Neural cell (in vitro differentiated cells): ENCODE data around the gene GFM1. TPM values are rescaled to one million over a fixed set of nuclear protein-coding genes. Genes with fewer than 3 reads are reported as not detected.
A peak's percentile ranks its signal among the peaks of the same experiment; 100 is the strongest.

ENCODE experiments used
- H2AFZ ChIP-seq: fragments of 200-600, 300-800 bp; sonication (generic), shearing (Covaris generic); 2 replicates; pipeline ENCODE4 v1.6.0; 2014; ENCODE audit warnings: low read depth, mild to moderate bottlenecking, antibody characterized with exemption, low read length, moderate library complexity
- H3F3A ChIP-seq: fragments of 200-600 bp; shearing (Covaris generic); 2 replicates; pipeline ENCODE4 v1.6.1; 2016; ENCODE audit warnings: mild to moderate bottlenecking, moderate library complexity, mixed read lengths, antibody characterized with exemption, low read length; ENCODE audit not compliant: insufficient read depth, poor library complexity, severe bottlenecking
- H3K27ac ChIP-seq: fragments of 200-600, 300-800 bp; sonication (generic), shearing (Covaris generic); 2 replicates; pipeline ENCODE4 v1.5.1; 2014; ENCODE audit warnings: mild to moderate bottlenecking, low read length, moderate library complexity
- H3K27me3 ChIP-seq: fragments of 300-800, 200-600 bp; sonication (generic), shearing (Covaris generic); 2 replicates; pipeline ENCODE4 v1.6.0; 2014; ENCODE audit warnings: mild to moderate bottlenecking, low read depth, low read length, moderate library complexity; ENCODE audit not compliant: insufficient read depth
- H3K36me3 ChIP-seq: fragments of 300-800, 200-600 bp; sonication (generic), shearing (Covaris generic); 2 replicates; pipeline ENCODE4 v1.5.1; 2014; ENCODE audit warnings: mild to moderate bottlenecking, antibody characterized with exemption, low read length, moderate library complexity; ENCODE audit not compliant: insufficient read depth
- H3K4me2 ChIP-seq: fragments of 300-800, 200-600 bp; sonication (generic), shearing (Covaris generic); 2 replicates; pipeline ENCODE4 v1.6.0; 2014; ENCODE audit warnings: mild to moderate bottlenecking, low read length
- H3K4me3 ChIP-seq: fragments of 300-800, 200-600 bp; sonication (generic), shearing (Covaris generic); 2 replicates; pipeline ENCODE4 v1.5.1; 2014; ENCODE audit warnings: mild to moderate bottlenecking, low read length, moderate library complexity
- H3K79me2 ChIP-seq: fragments of 200-600 bp; shearing (Covaris generic); replicated peaks from 2 replicates; pipeline ENCODE4 v1.6.0; 2014; ENCODE audit warnings: mild to moderate bottlenecking, low read length, moderate library complexity; ENCODE audit not compliant: insufficient read depth
- H3K9ac ChIP-seq: fragments of 300-800, 200-600 bp; sonication (generic), shearing (Covaris generic); 2 replicates; pipeline ENCODE4 v1.6.1; 2016; ENCODE audit warnings: mild to moderate bottlenecking, low read length, mixed read lengths
- H3K9me2 ChIP-seq: fragments of 200-600 bp; shearing (Covaris generic); 2 replicates; pipeline ENCODE4 v1.6.1; 2016; ENCODE audit warnings: mild to moderate bottlenecking, low read length, mixed read lengths; ENCODE audit not compliant: insufficient read depth
- H3K9me3 ChIP-seq: fragments of 200-600, 300-800 bp; sonication (generic), shearing (Covaris generic); 2 replicates; pipeline ENCODE4 v1.6.1; 2016; ENCODE audit warnings: mild to moderate bottlenecking, mixed run types, low read length, moderate library complexity, mixed read lengths
- H4K20me1 ChIP-seq: fragments of 200-600 bp; shearing (Covaris generic); 2 replicates; pipeline ENCODE4 v1.6.1; 2016; ENCODE audit warnings: mild to moderate bottlenecking, mixed run types; ENCODE audit not compliant: insufficient read depth
- CTCF ChIP-seq: fragments of 450-650 bp; IDR thresholded peaks from 2 replicates; pipeline ENCODE4 v1.5.1; 2014; ENCODE audit warnings: antibody characterized with exemption, mild to moderate bottlenecking, moderate library complexity; ENCODE audit not compliant: poor library complexity, severe bottlenecking
- EP300 ChIP-seq: fragments of 450-650 bp; conservative IDR thresholded peaks from 2 replicates; pipeline ENCODE4 v1.6.1; 2014; ENCODE audit warnings: antibody characterized with exemption, mild to moderate bottlenecking, moderate library complexity; ENCODE audit not compliant: poor library complexity, severe bottlenecking
- MXI1 ChIP-seq: fragments of 450-650 bp; conservative IDR thresholded peaks from 2 replicates; pipeline ENCODE4 v1.6.1; 2014; ENCODE audit warnings: antibody characterized with exemption, mild to moderate bottlenecking; ENCODE audit not compliant: poor library complexity, severe bottlenecking
- POLR2AphosphoS5 ChIP-seq: IDR thresholded peaks from 2 replicates; pipeline ENCODE4 v1.6.1; 2012
- RAD21 ChIP-seq: fragments of 450-650 bp; conservative IDR thresholded peaks from 2 replicates; pipeline ENCODE4 v1.6.1; 2014; ENCODE audit warnings: antibody characterized with exemption, mild to moderate bottlenecking, moderate library complexity
- SMC3 ChIP-seq: fragments of 450-650 bp; conservative IDR thresholded peaks from 2 replicates; pipeline ENCODE4 v1.6.1; 2014; ENCODE audit warnings: antibody characterized with exemption, mild to moderate bottlenecking, moderate library complexity; ENCODE audit not compliant: poor library complexity
- TAF1 ChIP-seq: IDR thresholded peaks from 2 replicates; pipeline ENCODE4 v1.6.1; 2012; ENCODE audit warnings: low read depth
- polyA plus RNA-seq: library from polyadenylated mRNA; depleted of rRNA; stranded (reverse); fragments of >200 nt; gene quantifications from 2 replicates; pipeline ENCODE4 v1.2.3, GENCODE V29; 2014

The GFM1 gene
- polyA plus RNA-seq, 1 donor from 2014 or later: 67.1 TPM

DNA sequence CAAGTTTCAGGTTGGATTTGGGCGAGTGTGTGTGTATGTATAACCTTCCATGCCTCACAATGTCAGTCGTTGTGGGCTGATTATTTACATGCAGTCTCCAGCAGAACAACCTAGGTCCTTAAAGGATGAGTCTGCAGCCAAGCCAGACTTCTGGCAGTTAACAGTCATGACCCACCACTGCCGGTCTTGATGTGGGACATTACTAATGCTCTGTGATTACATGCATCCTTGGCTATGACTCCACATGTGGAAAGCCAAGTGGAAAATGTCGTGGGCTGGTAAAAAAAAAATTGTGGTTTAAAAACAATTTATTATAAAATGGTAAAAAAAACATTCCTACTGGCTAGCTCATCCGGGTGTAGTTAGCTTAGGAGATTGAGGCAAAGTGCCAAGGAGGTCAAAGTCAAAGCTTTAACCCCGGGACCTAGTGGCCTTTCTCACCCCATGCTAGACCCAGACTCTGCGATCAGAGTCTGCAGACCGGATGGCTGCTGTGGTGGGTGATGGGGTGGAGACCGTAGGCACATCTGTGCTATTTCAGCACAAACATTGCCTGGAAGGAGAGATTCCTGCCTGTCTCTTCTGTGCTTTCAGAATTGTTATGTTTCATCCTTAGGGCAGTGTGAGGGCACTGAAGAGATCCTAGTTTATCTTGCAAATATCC, 81.2 kb downstream of the GFM1 start:
- Histone ChIP-seq H3K79me2 (no peaks in the 10 kb centered on the region), H3K9me2 (no peaks in the 10 kb centered on the region), H3K4me2 (no peak overlapping the region), H2AFZ (no peak overlapping the region), H3K9ac (no peak overlapping the region), H3K27ac (no peak overlapping the region), H3K36me3 (no peaks in the 10 kb centered on the region), H3K9me3 (no peaks in the 10 kb centered on the region), H3K4me3 (no peak overlapping the region), H3F3A (no peaks in the 10 kb centered on the region), H3K27me3 (no peaks in the 10 kb centered on the region), H4K20me1 (no peaks in the 10 kb centered on the region)
- TF ChIP-seq RAD21 (no peak), EP300 (no peak), MXI1 (no peak), TAF1 (no peak), SMC3 (no peak), POLR2AphosphoS5 (no peak)

GRCh38 chr3:158727206-158728060, 83.1 kb downstream of the GFM1 start:
- H3K36me3 ChIP-seq: no peaks in the 10 kb centered on the region
- no peak overlapping the region for H3K4me3 ChIP-seq
- no peak overlapping the region for H3K27ac ChIP-seq
- no peak overlapping the region for H3K9ac ChIP-seq
- H2AFZ ChIP-seq: no peak overlapping the region
- peaks cover 13% of the 10 kb centered on the region for H3K27me3 ChIP-seq
- no peaks in the 10 kb centered on the region for H3K9me3 ChIP-seq
- H3K9me2 ChIP-seq: no peaks in the 10 kb centered on the region
- no peaks in the 10 kb centered on the region for H3F3A ChIP-seq
- H3K79me2 ChIP-seq: no peaks in the 10 kb centered on the region
- TF ChIP-seq EP300: no peak
- TF ChIP-seq RAD21: peak; percentile 73
- TF ChIP-seq MXI1: no peak
- peak; percentile 82 for TF ChIP-seq CTCF
- peak; percentile 88 for TF ChIP-seq SMC3
- H3K4me2 ChIP-seq: no peak overlapping the region
- no peaks in the 10 kb centered on the region for H4K20me1 ChIP-seq

GRCh38 chr3:158728061-158728377, 83.7 kb downstream of the GFM1 start:
- Histone ChIP-seq H3K27ac (no peak overlapping the region), H3K4me3 (no peak overlapping the region), H3K9me2 (no peaks in the 10 kb centered on the region), H3K79me2 (no peaks in the 10 kb centered on the region), H3K9me3 (no peaks in the 10 kb centered on the region), H3K4me2 (no peak overlapping the region), H3K9ac (no peak overlapping the region), H3F3A (no peaks in the 10 kb centered on the region), H3K36me3 (no peaks in the 10 kb centered on the region), H2AFZ (no peak overlapping the region), H3K27me3 (peaks cover 19% of the 10 kb centered on the region), H4K20me1 (no peaks in the 10 kb centered on the region)
- no peak for TF ChIP-seq EP300
- TF ChIP-seq SMC3: peak; percentile 17
- TF ChIP-seq MXI1: no peak
- peak; percentile 32 for TF ChIP-seq CTCF
- no peak for TF ChIP-seq RAD21
